ENCODE measurements around the gene PBX3. TPM values are rescaled to one million over a fixed set of nuclear protein-coding genes. Genes with fewer than 3 reads are reported as not detected.
A peak's percentile ranks its signal among the peaks of the same experiment; 100 is the strongest.

PBX3 gene
- total and polyA plus RNA-seq, 2 of the 13 experiments (the other 11 are each of a cell fraction or from before 2014, with no cell fraction given) = 6.0 to 11.2 TPM

DNA sequence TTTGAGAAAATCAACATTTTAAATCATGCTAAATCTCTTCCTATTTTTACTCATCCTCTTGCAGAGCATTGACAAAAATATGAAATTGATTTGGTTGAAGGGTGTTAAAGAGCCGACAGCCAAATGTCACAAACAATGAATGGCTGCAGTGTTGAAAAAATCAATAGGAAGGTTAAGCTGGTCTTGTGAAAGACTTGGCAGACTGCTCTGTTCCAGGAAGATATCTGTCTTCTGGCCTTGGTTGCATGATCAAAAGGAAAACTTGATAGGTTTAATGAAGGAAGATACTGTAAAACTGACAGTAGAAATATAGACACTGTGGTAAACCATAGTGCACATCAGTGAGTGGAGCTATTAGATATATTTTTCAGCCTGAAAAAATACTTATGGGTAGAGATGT, 103.6 kb downstream of the PBX3 start (continued):
- TF ChIP-seq RNF2 (conservative IDR thresholded peaks at IDR 0.05; ENCODE audit: low read depth) (no peak), ZNF776 (CRISPR knock-in tag; IDR thresholded peaks at IDR 0.05) (no peak), YEATS2 (CRISPR knock-in tag; IDR thresholded peaks at IDR 0.05; ENCODE audit: borderline replicate concordance) (no peak; the same call in 1 of the 2 replicates), ETV6 (CRISPR knock-in tag; conservative IDR thresholded peaks at IDR 0.05) (no peak), ZNF780A (CRISPR knock-in tag; IDR thresholded peaks at IDR 0.05) (no peak), UBTF (CRISPR knock-in tag; IDR thresholded peaks at IDR 0.05) (no peak), GATAD1 (CRISPR knock-in tag; IDR thresholded peaks at IDR 0.05) (no peak), SALL1 (CRISPR knock-in tag; IDR thresholded peaks at IDR 0.05) (peak; percentile 90; the same call in 1 of the 2 replicates), PHF5A (CRISPR knock-in tag; IDR thresholded peaks at IDR 0.05; ENCODE audit: low read depth, unreplicated experiment) (no peak), HNRNPL (IDR thresholded peaks at IDR 0.05; ENCODE audit: low read depth, low read length) (no peak), STAT5B (CRISPR knock-in tag; IDR thresholded peaks at IDR 0.05) (no peak), PATZ1 (CRISPR knock-in tag; IDR thresholded peaks at IDR 0.05) (no peak), GMEB1 (CRISPR knock-in tag; IDR thresholded peaks at IDR 0.05; ENCODE audit: borderline replicate concordance) (no peak), ZNF841 (CRISPR knock-in tag; IDR thresholded peaks at IDR 0.05; ENCODE audit: borderline replicate concordance) (no peak), ZMAT3 (CRISPR knock-in tag; conservative IDR thresholded peaks at IDR 0.05) (no peak), ZNF446 (CRISPR knock-in tag; IDR thresholded peaks at IDR 0.05) (no peak), ZNF34 (CRISPR knock-in tag; IDR thresholded peaks at IDR 0.05; ENCODE audit: borderline replicate concordance) (no peak), MTA1 (CRISPR knock-in tag; IDR thresholded peaks at IDR 0.05; ENCODE audit: borderline replicate concordance) (no peak), MAFK (conservative IDR thresholded peaks at IDR 0.05 in 1 of 2, IDR thresholded peaks at IDR 0.05 in 1 of 2; ENCODE audit: low read length in 2 of 2) (no peak), ERF (CRISPR knock-in tag; IDR thresholded peaks at IDR 0.05) (no peak)
- TF ChIP-seq, protein P1, sequence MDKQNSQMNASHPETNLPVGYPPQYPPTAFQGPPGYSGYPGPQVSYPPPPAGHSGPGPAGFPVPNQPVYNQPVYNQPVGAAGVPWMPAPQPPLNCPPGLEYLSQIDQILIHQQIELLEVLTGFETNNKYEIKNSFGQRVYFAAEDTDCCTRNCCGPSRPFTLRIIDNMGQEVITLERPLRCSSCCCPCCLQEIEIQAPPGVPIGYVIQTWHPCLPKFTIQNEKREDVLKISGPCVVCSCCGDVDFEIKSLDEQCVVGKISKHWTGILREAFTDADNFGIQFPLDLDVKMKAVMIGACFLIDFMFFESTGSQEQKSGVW (CRISPR knock-in tag; IDR thresholded peaks at IDR 0.05; ENCODE audit: borderline replicate concordance) = no peak
- TF ChIP-seq, protein P2, sequence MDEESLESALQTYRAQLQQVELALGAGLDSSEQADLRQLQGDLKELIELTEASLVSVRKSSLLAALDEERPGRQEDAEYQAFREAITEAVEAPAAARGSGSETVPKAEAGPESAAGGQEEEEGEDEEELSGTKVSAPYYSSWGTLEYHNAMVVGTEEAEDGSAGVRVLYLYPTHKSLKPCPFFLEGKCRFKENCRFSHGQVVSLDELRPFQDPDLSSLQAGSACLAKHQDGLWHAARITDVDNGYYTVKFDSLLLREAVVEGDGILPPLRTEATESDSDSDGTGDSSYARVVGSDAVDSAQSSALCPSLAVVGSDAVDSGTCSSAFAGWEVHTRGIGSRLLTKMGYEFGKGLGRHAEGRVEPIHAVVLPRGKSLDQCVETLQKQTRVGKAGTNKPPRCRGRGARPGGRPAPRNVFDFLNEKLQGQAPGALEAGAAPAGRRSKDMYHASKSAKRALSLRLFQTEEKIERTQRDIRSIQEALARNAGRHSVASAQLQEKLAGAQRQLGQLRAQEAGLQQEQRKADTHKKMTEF (CRISPR knock-in tag; IDR thresholded peaks at IDR 0.05) = peak; percentile 76; the same call in 1 of the 2 replicates
- TF ChIP-seq, protein P3, sequence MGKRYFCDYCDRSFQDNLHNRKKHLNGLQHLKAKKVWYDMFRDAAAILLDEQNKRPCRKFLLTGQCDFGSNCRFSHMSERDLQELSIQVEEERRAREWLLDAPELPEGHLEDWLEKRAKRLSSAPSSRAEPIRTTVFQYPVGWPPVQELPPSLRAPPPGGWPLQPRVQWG (CRISPR knock-in tag; IDR thresholded peaks at IDR 0.05; ENCODE audit: borderline replicate concordance, low read depth) = no peak

Measured in HepG2 (cell line).